ENCODE measurements around the gene LRRTM4.
"Not testable (repeated sequence)": the region's sequence is repeated elsewhere in the genome, so short reads cannot be mapped to it uniquely, and the experiment has no call there.

The LRRTM4 gene

DNA sequence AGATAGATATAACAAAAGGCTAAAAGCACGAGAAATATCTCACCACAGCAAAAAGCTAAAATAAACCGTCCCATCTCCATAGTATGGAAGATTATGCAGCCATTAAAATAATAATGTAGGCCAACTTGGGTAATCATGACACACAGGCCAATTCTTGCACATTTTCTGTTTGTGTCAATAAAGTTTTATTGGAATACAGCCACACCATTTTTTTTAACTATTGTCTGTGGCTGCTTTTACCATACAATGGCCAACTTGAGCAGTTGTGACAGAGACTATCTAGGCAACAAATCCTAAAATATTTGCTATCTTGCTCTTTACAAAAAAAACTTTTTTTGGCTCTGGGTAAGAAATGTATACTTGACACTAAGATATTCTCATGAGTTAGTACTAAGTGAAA is 212.5 kb downstream of the LRRTM4 start:
- DNase-seq: no peak

DNA sequence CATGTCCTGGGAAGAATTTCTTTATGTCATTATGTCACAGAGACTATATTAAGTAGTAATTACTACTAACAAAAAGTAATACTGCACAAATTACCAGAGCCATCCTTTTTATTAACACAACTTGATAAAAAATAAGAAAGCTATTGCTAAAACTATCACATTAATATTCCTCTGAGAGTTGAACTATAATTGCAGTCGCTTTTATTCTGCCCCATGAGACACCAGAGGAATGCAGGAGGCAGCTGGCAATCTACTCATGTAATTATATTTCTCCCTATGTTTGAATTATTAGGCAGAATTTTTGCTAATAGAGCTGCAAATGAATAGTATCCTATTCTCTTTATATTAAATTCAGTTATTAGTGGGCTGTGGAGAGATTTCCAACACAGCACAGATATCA is 220.7 kb downstream of the LRRTM4 start:
- DNase-seq: no peak

DNA sequence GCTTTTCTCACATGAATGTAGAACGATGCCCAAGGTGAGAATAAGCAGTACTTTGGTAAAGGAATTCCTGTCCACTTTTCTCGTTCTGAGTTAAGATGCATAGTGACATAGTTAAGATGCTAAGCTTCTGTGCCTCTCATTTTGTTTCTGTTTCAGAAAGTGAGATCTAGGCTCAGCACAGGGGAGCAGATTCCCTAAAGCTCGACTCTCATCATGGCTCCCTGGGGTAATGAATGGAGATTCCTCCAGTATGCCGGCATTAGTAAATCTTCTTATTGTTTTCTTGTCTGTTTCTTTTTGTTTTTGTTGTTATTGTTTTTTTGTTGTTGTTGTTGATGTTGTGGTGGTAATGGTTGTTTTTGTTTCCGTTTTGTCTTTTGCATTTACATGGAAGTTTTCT is 225.4 kb downstream of the LRRTM4 start:
- DNase-seq: no peak

DNA sequence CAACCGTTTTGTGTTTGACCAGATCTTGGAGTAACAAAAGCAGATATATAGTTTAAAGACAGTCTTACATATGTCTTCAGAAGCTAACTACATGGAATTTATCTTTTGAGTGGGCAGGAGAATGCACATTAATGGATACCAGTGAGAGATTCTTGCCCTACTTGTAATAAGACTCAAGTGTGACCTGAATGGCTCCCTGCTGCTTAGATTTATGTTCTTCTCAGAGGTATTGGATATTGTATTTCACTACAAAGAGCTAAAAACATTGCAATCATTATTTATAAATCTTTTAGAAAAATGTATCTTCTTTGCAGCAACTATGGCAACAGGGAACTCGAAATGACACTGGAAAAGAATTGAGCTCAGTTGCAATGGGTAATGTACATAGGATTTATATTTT is 227.7 kb downstream of the LRRTM4 start:
- DNase-seq: no peak

DNA sequence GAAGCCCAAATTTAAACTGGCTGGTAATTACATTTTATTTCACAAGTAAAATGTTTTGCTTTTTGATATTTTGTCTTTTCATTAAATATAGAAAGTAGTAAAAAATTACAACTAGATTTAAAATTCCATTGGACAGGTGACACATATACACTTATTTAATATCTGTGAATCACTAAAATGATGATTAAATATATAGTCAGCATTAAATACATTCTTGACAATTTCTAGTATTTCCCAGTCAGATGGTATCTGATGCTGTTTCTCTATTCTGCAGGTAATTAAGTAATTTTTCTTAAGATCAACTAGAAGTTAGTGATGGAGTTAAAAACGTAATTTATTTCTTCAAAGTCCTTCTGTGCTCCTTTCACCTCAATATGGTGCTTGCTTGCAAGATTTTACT is 237.8 kb downstream of the LRRTM4 start:
- DNase-seq: no peak

DNA sequence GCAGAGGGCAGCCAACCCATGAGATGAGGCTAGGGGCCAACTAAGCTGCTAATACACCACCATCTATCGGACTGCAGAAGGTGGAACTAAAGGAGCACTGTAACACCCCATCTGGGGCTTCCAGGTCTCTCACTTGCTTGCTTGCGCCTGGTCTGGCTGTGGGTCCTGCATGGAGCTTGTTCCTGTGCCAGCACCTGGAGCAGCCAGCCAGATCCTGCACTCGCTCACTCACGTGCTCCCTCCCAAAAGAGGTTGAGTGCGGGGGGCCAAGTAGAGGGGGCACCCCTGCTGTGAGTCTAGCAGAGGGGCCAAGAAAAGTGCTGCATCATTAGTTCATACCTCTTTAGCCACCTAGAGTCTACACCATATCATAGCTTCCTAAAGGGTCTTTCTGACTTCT is 250.9 kb downstream of the LRRTM4 start:
- DNase-seq: no peak

DNA sequence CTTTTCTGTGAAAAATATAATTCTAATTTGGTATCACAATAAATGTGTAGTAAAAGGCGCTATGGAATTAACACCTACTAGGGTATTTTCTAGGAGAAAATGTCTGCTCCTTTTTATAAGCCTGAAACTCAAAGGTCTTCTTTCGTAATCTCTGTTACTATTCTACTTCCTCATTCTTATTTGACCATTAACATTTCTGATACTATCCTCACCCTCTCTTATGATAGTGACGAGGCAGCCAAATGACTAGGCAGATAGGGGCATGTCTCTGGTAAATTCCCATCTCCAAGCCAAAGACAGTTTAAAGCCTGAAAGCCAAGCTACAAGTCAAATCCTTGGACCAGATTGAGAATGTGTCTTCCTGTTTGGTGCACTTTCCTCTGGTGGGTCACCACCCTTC is 251.7 kb downstream of the LRRTM4 start:
- DNase-seq: peak; percentile 17

DNA sequence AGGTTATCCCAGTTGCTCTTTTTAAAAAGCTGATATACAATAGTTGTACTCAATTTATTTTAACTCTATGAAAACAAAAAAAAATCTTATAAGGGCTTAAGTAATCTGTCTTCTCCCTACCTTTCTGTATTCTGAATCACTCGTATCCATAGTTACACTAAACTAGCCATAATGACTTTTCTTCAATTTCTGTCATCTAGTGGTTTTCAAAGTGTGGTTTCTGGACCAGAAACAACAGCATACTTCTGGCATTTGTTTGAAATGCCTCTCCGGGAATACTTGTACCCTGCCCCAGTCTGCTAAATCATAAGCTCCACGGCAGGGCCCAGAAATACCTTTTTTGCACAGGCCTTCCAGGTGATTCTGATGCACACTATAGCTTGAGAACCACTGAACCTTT is 253.6 kb downstream of the LRRTM4 start:
- no peak for DNase-seq

DNA sequence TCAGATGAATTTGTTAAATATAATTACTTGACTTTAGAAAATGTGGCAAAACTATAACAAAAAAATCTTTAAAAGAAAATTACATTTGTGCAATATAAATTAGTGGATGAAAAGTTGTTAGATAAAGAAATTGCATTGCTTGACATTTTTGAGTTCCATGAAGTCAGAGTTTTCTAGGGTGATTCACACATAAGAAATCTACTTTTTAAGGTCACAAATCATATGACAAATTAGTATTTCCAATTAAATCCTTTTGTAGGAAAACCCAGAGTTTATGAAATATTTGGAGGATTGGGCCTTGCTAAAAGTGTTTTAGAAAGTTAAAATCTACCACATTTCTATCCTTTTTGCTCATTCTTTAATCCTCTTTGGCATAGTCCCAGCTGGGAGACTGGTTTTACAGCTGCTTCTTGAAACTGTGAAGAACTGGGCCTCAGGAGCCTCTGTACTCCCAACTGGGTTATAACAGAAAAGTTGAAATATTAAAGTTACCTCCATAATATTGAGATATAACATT is 289.2 kb downstream of the LRRTM4 start:
- no peak for DNase-seq

DNA sequence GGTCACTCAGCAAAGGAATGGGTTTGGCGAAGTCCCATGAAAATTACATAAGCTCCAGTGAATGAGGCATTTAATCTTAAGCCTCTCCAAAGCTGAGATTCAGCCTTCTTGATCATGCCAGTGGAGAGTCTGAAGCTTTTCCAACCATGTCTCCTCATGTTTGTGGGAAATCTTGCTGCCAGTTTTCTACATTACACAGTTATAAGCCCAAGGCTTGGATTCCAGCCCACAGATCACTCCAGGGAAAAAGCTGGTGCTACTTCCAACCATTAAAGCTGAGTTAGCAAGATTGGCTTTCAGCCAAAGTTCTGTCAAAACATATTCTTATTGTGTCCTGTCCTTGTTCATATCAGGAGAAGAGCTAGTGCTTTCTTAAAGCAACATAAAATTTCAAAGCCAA is 293.8 kb downstream of the LRRTM4 start:
- no peak for DNase-seq

DNA sequence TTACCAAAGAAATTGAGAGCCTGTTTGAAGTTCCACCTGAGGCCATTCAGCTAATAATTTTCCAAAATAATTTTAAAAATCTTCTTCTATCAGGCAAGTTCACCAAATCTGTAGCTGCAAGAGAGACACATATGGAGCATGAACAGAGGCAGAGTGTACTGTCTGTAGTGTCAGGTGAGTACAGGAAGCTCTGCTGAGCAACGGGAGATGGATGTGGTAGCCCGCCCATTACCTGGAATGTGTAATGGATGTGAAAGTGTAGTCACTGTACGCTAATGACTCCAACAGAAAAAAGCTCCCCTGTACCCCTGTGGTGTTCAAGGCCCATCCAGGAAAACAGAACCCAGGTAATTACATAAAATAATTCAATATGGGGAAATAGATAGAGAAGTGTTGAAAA is 311.5 kb downstream of the LRRTM4 start:
- no peak for DNase-seq

DNA sequence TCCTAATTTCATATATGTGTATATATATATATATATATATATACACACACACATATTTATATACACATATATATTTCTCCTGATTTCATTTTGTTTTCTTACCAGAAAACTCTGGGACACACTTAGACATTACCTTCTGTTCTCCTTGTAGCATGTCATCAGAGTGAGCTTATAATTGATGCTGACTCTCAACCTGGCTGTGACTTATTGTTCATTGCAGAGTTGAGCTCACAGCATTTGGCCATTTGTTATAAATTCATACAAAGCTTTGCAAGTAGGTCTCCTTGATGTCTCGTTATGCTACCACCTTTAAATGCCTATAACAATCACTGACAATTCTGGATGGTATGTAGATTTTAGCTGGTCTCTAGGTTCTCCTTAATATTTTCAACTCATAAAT is 314.8 kb downstream of the LRRTM4 start:
- no peak for DNase-seq

DNA sequence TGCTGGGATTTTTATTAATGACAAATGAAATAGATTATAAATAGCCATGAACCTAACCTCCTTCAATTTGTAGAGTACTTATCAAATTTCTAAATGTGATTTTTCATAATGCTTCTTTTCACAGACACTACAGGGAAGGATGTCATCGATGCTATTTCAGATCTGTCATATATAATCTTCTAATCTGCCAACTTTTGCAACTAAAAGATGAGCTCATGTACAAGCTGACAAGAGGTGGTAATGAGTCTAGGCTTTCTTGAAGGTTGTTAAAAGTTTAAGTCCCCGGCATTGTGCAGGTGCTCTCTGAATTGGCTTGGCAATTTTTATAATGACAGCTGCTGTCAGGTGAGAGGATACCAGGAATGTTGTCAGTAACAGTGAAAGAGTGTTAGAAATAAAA is 320.4 kb downstream of the LRRTM4 start:
- DNase-seq: no peak

DNA sequence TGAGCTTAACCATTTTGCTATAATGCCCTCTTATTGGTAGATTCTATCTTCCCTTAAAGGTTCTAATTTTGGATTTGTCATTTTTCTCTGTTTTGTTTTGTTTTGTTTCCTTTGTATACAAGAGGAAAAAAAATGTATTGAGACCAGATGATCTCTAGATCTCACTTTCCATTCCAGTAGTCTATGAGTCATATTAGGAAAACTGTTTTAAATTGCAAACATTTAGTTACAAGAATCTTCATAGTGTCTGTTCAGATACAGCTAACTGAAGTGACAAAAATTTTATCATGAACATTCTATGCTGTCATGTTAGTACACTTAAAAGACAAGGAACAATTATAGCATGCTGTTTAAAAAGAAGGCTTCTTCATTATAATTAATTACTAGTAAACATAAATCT is 322.8 kb downstream of the LRRTM4 start:
- no peak for DNase-seq

DNA sequence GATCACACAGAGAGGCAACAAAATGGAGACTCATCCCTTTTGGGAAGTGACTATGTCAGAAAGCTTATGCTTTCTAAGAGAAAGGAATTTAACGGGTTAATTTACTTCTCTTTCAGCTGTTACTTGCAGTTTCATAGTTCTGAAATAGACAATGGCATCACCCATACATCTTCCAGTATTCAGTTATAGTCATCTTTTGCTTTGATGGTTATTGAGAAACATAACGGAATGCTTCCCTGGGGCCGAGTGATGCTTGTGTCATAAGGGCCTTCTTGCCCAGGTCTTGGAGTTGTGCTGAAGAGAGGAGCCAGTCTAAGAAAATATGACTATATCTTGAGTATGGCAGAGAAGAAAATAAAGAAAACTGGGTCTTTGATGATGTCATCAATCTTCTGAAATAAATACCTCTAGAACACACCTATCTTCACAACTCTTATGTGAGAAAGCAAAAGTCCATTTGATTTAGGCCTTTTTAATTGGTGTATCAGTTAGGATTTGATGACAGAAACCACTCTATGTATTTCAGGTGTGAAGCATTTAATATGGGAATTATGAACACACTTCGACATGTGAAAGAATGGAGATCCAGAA is 328.2 kb downstream of the LRRTM4 start:
- DNase-seq: no peak

DNA sequence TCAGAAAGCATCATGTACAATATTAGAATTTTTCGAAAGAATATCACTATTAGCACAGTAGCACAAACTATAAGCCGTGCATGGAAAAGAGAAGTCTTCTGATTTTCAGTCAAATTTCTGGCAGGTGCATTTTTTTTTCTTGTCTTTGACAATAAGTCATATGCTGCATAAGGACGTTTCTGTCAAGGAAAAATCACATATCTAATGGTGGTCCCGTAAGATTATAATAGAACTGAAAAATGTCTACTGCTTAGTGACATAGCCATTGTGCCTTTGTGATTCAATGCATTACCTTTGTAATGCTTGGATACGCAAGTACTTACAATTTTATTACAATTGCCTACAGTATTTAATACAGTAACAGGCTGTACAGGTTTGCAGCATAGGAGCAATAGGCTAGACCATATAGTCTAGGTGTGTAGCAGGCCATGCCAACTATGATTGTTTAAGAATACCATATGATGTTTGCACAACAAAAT is 329.3 kb downstream of the LRRTM4 start:
- no peak for DNase-seq

DNA sequence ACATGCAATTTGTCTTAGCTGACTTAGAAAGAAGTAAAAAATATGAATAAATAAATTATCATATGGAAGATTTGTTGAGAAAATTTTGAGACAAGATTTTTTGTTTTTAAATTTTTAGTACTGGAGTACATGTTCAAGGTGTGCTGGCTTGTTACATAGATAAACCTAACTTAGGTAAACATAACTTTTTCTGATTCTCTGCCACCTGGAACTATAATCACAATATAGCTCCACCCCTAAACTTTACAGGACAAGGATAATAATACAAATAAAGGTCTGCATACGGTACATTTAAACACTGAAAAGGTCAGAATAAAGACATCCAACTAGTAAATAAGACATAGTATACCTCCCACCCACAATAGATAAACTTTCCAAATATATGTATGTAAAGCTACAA is 330.5 kb downstream of the LRRTM4 start:
- no peak for DNase-seq

DNA sequence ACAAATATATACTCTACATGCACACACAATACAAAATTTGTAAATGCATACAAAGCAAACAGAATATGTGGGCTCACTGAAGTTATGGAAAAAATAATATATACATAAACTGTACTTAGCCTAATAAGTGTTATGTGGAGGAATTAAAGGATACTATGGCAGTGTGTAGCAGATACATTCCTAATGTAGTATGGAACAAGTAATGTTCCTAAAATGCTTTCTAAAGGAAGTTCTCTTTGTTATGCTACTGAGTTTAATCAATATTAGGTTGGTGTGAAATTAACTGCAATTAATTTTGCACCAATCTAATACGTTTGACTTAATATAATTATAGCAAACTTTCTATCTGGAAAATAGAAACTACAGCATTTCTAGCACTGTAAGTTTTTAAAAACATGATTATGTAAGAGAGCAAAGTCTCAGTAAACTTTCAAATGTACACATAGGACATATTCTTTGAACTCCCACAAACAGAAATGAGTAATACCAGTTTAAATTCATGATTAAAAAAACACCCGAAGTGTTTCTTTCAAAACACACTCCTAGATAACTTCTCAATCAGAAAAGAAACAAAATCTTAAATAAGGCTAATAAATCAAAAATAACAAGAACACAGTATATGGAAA is 331.3 kb downstream of the LRRTM4 start:
- no peak for DNase-seq

DNA sequence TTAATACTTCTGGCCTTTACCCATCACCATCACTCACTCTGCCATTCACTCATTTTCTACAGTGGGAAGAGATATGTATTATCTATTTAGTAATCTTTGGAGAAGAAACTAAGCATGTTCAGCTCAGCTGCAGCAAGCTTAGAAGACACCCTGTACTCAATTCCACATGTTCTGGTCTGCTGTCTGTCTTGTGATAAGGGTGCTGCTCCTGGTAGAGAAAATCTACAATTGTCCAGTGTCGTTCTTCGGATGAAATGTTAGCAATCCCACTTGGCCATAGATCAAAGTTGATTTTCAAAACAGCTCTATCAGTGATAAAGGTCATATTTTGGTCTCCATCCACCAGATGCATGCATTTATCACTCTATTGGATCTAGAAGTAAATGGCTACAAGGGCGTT is 337.1 kb downstream of the LRRTM4 start:
- no peak for DNase-seq

DNA sequence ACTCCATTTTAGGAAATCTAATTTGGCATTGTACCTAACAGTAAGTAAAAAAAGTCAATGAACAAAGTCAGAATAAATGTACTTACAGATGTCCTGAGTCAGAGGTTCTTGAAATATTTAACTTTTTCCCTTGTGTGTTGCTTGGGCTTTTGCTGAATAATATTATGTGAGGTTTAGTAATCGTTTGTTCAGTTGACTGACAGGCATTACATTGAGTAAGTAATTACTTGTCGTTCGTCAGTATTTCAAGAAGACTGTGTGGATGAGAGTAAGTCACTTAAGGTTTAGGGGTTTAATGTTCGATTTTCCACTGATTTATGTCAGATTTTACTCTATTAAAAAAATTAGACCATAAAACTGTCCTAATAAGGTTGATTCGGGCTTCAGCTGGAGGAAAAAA is 342.9 kb downstream of the LRRTM4 start:
- DNase-seq: no peak

DNA sequence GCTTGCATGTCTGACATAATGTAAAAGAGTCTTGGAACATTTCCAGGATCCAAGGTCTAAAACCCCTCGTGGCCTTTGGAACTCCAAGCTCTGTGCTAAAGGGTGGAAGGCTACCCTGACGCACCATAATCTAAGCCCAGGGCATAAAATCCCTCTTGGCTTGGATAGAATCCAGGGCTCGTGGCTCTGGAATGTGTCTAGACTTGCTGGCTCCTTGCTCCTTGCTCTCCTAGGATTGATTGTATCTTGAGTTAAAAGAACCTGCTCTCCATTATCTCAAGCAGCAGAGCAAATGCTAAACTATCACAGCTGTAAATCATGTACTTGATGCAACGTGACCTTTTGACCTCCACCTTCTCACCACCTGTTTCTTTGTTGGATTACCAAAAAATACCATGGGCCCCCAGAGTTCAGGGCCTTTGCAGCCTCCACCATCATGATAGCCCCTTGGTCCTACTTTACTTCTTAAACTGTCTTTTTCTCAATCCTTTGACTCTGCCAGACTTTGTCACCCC is 346.9 kb downstream of the LRRTM4 start:
- DNase-seq: not testable (repeated sequence)

DNA sequence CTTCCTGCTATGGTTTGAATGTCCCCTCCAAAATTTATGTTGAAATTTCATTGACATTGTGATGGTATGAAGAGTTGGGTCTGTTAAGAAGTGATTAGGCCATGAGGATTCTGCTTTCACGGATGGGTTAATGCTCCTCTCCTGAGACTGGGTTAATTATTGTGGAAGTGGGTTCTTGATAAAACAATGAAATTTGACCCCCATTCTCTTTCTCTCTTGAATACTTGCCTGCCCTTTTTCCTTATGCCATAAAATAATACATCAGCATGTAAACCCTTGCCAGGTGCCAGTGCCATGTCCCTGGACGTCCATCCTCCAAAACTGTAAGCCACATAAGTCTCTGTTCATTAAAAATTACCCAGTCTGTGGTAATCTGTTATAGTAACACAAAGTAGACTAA is 352.8 kb downstream of the LRRTM4 start:
- no peak for DNase-seq

DNA sequence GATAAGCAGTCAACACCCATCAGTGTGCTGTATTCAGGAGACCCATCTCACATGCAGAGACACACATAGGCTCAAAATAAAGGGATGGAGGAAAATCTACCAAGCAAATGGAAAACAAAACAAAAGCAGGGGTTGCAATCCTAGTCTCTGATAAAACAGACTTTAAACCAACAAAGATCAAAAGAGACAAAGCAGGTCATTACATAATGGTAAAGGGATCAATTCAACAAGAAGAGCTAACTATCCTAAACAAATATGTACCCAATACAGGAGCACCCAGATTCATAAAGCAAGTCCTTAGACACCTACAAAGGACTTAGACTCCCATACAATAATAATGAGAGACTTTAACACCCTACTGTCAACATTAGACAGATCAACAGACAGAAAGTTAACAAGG is 358.2 kb downstream of the LRRTM4 start:
- DNase-seq: not testable (repeated sequence)

DNA sequence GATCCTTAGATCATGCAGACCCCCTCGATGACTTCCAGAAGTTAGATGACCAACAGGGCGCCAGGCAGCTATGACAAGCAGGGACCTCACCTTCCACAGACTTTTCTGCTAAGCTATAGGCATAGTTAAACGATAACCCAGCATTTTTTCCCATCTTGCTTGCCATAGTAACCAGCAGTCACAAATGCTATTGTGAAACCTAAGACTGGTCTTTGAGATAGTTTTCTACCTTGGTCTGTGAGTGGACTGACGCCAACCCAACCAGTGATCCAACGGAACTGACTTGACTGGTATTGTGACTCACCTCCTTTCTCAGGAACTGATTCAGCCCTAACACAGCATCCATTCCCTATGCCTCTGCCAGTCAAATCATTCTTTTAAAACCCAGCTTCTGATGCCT is 361.2 kb downstream of the LRRTM4 start:
- no peak for DNase-seq

DNA sequence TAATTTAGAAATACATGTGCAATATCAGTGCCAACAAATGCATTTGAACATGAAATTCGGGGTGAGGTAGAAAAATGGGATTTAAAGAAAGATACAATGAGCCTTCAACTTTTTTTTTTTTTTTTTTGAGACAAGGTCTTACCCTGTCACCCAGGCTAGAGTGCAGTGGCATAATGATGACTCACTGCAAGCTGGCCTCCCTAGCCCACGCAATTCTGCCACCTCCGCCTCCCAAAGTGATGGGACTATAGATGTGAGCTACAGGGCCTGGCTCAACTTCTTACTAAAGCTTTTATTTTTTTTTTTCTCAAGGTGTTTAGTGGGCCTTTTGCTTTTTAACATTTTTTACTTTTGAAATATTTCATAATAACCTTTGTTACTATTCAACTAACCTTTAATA is 365.6 kb downstream of the LRRTM4 start:
- DNase-seq: no peak
